CMK (cell line): ENCODE data around the gene GSTO2.

Experiments used
- DNase-seq: peaks from one replicate; pipeline ENCODE4 v3.0.0-alpha.2; 2010; ENCODE audit warnings: low read depth

GSTO2 gene

DNA sequence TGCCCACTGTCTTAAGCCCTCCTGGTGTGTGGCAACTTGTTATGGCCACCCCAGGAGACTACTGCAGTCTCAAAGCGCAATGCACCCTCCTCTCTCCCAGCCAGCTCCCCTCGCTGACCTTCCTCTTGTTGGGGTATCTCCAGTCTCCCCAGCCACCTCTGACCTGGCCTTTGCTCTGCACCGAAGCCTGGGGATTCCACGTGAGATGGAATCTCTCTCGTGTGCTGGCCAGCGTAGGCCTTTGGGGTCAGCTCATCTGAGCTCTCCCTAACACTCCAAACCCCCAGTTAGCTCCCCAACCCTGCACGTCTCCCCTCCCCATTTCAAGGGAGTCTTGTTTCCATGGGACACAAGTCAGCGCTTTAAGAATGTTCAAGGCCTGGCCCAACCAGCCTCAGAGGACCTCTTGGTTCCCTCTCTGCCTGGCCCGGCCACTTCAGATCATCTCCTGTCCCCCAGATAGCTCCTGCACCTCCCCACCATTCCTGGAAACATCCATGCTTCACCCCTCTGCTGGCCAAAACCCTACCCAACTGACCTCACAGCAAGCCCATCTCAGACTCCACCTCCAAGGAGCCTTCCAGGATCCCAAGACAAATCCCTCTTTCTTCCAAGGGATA is 58.1 kb downstream of the GSTO2 start:
- DNase-seq = no peak

DNA sequence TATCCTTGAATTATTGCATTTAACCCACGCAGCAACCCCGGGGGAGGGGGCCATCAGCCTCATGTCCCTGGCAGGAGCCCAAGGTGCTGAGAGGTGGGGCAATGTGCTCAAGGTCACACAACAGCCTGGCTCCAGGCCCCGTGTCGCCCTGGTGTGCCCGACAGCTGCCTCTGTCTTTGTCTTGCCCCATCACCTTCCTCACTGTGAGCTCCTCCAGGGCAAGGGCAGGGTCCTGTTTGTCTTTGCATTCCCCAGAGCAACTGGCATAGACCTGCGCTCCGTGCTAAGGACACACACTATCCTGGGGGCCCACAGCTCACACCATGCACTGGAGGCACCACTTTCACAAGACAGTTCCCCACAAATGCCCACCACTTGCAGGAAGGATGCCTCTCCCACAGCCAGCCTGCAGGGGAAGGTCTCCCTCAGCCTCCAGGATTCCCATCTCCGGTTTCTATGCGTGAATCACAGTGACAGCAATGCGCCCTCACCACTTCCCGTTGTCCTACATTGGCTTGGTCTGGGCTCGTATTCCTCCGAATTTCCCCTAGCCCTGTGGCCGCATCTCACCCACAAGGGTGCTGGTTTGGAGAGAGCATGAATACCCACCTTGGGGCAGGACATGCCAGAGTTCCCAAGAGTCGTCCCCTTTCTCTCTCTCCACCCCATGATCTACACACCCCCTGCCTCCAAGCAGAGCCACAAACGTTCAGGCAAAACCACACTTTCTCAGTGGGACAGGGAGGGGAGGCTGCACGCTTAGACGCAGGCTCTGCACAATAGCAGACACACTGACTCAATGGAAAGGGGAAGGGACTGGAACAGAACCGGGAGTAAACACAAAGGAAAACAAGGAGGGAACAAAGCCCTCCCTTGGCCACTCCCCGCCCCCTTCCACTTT is 59.0 kb downstream of the GSTO2 start:
- no peak for DNase-seq

DNA sequence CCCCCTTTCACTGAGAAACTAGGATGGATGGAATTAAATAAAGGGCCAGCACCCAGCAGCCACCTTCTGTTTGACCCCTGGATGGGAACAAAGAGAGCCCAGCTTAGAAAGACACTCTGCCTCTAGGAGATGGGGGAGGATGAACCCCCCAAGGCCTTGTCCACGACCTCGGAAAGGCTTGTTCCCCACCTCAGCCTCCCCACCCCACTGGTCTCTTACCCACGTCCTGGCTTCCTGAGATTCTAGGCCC is 59.6 kb downstream of the GSTO2 start:
- no peak for DNase-seq

DNA sequence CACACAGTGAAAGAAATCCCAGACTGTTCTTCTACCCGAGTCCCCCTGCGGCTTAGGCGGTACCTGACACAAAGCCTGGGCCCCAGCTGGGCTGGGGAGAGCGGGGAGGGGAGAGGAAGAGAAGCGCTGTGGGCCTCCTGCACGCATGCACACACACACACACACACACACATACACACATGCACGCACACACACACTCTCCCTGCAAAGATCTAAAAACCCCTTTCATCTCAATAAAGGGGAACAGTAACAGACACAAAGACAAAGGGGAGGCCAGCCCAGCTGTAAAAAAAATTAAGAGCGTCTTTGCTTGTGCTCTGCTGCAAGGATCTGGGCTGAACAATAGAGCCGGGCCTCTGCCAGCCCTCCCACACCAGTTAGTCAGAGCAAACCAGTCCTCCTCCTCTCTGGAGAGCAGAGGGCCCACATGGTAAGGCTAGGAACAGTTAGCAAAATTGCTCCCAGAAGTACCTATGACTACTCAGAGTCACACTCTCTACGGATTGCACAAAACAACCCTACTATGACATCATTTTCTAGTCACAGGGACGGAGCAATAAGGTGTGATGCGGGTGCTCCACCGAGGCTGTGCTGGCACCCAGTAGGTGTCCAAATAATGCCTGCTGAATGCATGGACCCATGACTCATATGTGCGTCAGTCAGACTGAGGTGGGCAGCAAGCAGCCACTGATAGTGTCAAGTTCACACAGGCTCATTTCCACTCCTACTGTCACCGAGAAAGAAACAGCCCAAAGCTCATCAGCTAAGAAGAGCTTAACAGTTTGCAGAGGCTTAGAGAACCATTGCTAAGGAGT is 60.1 kb downstream of the GSTO2 start:
- DNase-seq = no peak

DNA sequence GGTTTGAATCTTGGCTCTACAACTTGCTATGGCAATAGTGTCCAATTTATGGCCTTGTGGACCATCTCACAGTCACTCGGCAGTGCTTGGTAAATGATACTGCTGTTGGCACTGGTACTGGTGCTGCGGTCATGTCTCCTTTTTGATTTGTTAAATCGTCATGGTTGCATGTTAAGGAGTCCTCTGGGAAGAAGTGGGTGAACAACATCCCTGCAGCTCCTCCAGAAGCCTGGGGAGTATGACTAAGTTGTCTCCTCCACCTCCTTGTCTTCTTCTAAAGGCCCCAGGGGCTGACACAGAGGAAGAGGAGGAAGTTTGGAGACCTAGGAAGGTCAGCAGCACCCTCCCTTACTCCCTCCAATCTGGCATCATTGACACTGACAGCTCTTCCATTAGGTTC is 60.8 kb downstream of the GSTO2 start:
- no peak for DNase-seq

DNA sequence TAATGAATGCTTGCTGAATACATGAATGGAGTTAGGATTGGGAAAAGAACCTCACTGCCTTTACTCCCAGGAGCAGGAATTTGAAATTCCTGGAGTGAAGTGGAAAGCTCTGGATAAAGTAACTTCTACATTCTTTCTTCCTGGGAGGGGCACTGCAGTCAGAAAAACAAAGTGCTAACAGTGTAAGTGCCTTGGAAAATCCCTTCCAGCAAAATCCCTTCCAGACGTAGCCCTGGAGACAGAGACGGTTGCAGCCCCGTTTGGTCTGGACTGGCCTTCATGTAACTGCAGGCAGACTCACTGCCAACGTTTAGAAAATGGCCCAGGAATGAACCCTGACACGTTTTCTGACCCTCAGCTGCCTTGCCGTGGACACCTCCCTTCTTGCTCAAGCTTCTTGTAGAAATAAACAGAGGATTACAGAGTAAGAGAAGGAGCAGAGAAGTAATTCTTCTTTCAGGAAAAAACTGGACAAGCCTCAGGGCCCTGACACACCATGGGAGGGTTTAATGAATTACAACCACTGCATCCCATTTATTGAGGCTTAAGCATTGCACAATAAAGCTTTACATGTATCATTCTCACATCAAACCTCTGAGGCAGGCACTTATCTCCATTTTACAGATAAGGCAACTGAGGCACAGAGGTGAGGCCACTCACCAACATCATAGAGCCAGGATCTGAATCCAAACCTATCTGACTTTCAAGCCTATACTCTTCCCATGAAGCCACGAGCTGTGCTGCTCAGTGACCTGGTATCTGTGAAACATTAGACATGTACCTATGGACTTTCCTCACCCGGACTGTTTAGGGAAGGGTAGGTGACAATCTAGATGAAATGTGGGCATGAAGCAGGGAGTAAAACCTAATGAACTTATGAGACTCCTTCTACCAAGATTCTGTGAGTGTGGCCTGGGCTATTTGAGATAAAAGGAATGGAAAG is 61.5 kb downstream of the GSTO2 start:
- no peak for DNase-seq

GRCh38 chr10:104331208-104331838 is 62.3 kb downstream of the GSTO2 start:
- no peak for DNase-seq

DNA sequence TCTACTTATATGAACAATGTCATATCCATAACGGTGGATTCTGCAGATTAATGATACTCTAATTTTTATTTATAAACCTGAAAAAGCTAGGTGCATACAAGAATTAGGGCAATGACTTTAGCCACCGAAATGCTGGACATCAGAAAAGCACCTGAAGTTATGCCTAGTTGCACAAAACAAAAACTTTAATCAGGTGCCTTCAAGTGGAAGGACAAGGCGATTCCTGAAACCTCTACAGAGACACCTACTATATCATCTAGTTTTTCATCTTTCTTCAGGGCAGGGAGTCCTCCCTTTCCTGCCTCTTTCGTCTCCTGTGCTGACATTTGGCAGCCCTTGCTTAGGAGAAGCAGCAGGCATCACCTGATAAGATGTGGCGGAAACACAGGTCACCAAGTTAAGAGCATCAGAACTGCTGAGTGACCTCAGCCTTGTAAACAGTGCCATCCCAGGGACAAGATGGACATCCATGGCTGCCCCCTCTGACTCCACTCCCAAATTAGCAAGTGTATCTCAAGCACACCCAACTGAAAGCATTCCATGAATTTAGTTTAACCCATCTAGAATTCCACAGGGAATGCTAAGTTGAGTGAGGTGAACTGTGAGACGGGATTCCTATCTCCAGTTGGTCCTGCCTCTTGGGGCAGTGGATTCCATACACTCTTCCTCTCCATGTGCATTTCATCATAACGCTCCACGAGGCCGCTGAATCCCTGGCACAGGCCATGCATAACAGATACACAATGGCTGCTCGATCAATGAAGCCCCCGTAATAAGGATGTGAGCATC is 63.5 kb downstream of the GSTO2 start:
- no peak for DNase-seq

DNA sequence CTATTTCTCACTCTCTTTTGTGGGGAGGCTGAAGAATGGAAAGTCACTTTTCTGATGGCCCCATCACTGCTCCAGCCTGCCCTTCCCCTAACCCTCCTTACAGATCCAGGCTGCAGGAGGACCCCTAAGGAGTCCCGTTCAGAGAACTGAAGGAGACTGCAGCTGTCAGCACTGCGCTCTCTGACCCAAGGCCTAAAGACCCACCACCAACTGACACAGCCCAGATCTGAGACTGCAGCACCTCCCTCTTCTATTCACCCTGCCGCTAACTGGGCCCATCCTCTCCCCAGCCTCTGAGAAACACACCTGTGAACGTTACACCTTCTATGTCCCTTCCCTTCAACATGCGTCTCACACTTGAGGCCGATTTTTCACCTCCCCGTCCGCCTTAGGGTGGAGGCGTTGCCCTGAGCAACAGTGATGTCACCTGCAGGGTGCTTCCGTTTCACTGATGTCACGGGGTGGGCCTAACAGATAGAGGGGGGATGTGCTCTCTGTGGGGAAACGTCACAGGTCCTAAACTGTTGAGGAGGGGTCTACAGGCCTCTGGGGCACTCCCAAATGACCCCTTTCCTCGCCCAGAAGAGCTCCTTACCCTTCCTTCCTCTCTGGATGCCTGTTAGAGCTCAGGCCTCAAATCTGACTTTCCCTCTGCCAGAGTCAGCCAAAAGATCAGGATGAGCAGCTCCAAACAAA is 64.2 kb downstream of the GSTO2 start:
- no peak for DNase-seq

DNA sequence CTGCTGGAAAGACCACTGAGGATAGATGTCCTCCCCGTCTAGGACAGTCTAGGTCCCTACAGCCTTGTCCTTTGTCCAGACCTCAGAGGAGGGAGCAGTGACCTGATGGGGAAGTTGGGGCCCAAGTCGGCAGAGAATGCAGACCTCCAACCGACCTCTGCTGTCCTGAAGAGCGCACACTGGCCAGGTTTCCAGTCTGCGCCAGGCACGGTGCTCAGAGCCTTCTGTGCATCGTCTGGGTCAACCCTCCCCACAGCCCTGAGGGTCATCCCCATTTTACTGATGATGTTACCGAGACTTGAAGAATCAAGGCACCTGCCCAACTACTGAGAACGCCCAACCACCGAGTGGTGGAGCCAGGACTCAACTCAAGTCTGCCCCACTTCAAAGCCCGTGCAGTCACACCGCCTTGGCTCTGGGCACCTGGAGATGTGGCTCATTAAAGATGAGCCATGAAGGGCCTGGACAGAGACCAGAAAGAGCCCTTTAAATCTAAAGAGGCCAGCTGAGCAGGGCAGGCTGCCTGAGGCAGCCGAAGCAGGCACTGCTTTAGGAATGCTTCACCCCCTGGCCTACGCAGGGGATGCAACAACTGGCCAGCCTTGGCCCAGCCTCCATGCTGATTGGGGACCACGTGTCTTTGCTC is 64.9 kb downstream of the GSTO2 start:
- DNase-seq = no peak

DNA sequence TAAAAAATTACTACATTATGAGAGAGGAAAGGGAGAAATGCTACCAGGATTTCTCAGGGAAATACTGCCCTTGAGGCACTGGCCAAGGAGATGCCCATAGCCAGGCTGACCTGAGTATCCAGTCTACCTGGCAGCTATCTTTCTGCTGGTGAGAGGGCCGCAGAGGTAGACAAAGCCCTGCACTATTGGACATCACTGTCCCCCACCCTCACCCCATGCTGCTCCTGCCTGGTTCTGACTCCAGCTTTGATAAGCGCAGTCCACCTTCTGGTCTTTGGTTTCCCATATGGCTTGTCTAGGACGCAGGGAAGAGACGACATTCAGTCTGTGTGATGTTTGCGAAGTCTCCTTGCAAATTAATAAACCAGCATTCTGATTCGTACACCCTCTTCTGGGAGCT is 65.6 kb downstream of the GSTO2 start:
- DNase-seq = no peak

GRCh38 chr10:104334965-104335650 is 66.1 kb downstream of the GSTO2 start:
- no peak for DNase-seq

GRCh38 chr10:104336821-104337467 is 68.0 kb downstream of the GSTO2 start:
- no peak for DNase-seq

- DNase-seq = no peak
Measured at GRCh38 chr10:104337521-104337984, 68.6 kb downstream of the GSTO2 start.

DNA sequence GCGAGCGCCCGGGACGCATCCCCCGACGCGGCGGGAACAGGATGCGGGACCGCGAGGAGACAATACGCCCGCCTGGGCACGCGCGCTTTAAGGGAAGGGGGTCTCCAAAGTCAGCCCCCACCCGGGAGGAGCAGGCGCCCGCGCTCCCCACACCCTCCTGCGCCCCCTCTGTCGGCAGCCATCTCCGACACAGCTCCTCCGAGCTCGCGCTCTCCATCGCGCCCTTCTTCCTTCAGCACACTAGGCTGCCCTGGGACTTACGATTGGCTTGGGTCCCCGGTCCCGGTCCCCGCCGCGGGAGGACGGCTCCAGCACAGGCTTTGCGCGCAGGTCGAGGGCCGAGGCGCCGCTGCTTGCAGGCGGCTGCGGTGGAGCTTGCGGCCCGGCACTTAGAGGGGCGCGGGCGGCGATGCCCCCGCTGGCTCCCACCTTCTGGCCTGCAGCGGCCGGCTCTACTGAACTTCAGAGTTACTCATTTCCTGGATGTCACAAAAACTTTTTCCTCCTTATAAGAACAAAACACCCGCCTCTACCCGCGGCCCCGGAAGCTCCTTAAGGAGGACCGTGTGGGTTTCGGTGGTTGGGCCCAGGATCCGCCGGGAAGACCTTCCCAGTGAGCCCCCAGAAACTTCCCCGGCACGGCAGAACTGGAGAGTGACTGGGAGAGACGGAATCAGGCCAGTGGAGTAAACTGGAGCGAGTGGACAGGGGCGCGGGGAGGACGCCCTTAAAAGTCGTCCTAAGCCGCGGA is 69.2 kb downstream of the GSTO2 start, which contains the start of gene ITPRIP:
Gene ITPRIP (minus strand): TSS at position 481 of the 751 bp plus-strand sequence. CDS start 22,414 bp downstream, outside the sequence.
- no peak for DNase-seq

DNA sequence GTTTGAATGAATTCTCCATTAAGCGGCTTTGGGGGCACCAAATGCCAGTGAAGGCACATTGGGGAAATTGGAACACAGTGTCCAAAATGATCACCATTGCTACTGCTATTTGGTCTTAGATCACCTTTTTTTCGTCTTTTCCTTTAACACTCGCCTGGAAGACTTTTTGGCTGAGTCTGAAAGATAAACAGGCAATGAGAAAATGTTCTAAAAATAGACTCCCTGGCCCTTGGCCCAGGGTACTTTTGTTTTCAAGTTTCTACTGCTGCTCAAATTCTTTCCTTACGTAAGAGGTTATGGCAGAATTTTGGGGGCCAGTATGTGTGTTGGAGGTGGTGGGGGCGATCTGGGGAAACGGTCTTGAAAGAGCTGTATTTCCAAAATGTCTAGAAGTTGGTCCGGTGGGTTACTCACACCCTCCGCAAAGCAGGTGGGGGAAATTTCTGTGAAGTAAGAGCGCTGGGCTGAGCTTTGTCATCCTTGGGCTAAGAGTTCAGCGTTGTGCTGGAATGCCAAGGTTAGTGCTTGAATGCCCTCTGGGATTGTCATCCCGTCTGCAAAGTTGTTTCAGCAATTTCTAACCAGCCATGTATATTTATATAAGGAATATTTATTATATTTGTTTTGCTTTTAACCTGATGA is 70.6 kb downstream of the GSTO2 start:
- no peak for DNase-seq

GRCh38 chr10:104340111-104340526 is 71.1 kb downstream of the GSTO2 start:
- no peak for DNase-seq
